NCI-H146 treated with DMSO at 0.1 percent for 48 hours (cell line): ENCODE measurements around the gene JMJD1C.
"Not testable (repeated sequence)": the region's sequence is repeated elsewhere in the genome, so short reads cannot be mapped to it uniquely, and the experiment has no call there.

ENCODE experiments used
- DNase-seq: peaks from one replicate; lab custom pipeline; 2025; ENCODE audit not compliant: unreplicated experiment; lab: John Stamatoyannopoulos, UW

JMJD1C gene

GRCh38 chr10:63407136-63407662, 58.6 kb downstream of the JMJD1C start:
- no peak for DNase-seq

- no peak for DNase-seq
Observed at GRCh38 chr10:63396133-63396761, 69.5 kb downstream of the JMJD1C start.

- no peak for DNase-seq
Observed at GRCh38 chr10:63393050-63393449, 72.7 kb downstream of the JMJD1C start.

GRCh38 chr10:63392224-63392623, 73.6 kb downstream of the JMJD1C start:
- no peak for DNase-seq

- DNase-seq, result no peak
Observed at GRCh38 chr10:63391812-63392211, 74.0 kb downstream of the JMJD1C start.

GRCh38 chr10:63390521-63390920, 75.3 kb downstream of the JMJD1C start:
- no peak for DNase-seq

- peak; percentile 25 for DNase-seq
Observed at GRCh38 chr10:63388421-63389031, 77.3 kb downstream of the JMJD1C start.

DNA sequence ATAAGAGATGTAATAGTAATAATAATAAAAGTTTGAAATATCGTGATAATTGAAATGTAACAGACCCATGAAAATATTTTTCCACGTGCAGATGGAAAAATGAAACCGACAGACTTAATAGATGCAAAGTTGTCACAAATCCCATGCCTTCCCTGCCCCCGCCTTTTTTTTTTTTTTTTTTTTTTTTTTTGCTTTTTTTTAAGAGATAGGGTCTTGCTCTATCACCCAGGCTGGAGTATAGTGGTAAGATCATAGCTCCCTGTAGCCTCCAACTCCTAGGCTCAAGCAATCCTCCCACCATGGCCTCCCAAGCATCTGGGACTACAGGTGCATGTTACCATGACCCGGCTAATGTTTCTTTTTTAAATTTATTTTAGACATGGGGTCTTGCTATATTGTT, 80.5 kb downstream of the JMJD1C start:
- no peak for DNase-seq

GRCh38 chr10:63384675-63385074, 81.1 kb downstream of the JMJD1C start:
- DNase-seq, result no peak

- no peak for DNase-seq
Observed at GRCh38 chr10:63384001-63384400, 81.8 kb downstream of the JMJD1C start.

GRCh38 chr10:63383141-63383540, 82.6 kb downstream of the JMJD1C start:
- DNase-seq, result no peak

GRCh38 chr10:63382066-63382465, 83.7 kb downstream of the JMJD1C start:
- DNase-seq, result no peak

GRCh38 chr10:63377305-63377661, 88.5 kb downstream of the JMJD1C start:
- DNase-seq, result not testable (repeated sequence)

GRCh38 chr10:63376560-63377304, 89.0 kb downstream of the JMJD1C start:
- no peak for DNase-seq

DNA sequence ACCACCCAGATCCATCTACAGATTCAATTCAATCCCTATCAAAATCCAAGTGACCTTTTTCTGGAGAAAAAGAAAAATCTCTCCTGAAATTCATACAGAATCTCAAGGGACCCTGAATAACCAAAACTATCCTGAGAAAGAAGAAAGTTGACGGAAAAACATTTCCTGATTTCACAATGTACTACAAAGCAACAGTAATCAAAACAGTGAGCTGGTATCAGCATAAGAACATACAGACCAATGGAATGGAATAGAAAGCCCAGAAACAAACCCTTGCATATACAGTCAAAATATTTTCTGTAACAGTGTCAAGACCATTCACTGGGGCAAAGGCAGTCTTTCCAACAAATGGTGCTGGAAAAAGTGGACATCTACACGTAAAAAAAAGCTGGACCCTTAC, 89.9 kb downstream of the JMJD1C start:
- DNase-seq, result no peak

GRCh38 chr10:63375458-63375857, 90.3 kb downstream of the JMJD1C start:
- DNase-seq, result no peak

DNA sequence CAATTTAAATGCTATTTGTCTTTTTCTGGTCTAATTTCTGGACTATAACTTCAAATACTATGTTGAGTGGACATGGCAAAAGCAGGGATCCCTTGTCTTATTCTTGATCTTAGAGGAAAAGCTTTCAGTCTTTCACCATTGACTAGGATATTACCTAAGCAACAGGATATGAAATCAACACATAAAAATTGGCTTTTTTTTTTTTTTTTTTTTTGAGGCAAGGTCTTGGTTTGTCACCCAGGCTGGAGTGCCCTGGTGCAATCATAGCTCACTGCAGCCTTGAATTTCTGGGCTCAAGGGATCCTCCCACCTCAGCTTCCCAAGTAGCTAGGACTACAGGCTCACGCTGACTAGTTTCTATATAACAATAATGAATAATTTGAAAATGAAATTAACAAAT, 90.8 kb downstream of the JMJD1C start:
- DNase-seq, result no peak

- DNase-seq, result no peak
Observed at GRCh38 chr10:63373176-63373575, 92.6 kb downstream of the JMJD1C start.

DNA sequence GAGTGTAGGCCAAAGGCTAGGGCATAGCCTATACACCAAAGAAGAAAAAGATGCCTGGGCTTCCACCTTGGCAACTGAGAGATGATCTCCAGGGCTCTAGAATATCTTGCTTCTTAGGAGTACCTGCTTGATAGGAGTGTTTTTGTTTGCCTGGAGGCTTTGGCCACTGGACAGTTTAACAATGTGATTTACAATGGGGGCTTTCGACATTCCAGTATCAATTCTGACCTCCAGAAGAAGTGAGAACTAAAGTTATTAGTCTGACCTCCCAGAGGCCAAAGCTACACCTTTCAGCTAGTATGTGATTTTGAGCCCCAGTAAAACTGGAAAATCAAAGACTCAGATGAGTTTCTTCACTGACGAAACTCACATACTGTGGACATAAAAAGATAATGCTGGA, 96.1 kb downstream of the JMJD1C start:
- no peak for DNase-seq

DNA sequence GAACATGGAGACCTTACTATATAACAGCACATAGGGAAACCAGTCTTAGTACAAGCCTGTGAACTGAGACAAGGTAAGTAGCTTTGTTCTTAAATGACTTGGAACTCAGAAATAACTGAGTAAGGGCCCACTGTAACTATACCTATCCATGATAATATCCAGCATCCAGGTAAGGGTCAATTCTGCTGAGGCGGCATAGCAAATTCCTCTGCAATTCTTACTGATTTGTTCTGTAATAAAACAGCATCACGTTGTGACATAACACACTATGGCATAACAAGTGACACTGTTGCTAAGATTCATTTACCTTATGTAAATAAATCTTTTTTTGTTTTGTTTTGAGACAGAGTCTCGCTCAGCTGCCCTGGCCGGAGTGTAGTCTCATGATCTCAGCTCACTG, 97.4 kb downstream of the JMJD1C start:
- DNase-seq, result no peak

DNA sequence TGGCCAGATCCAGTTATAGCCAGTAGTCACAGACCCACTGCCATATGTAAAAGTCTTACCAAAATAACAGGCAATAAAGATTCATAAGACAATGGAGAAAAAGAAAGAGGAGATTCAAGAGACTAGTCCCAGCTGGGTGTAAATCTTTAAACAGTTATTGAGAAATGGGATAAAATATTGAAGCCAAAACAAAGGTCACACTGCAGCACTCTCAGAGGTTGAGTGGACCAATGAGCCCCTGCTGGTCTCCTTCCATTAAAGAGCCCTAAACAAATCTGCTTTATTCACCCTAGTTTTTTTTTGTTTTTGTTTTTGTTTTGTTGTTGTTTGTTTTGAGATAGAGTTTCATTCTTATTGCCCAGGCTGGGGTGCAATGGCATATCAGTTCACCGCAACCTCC, 98.8 kb downstream of the JMJD1C start:
- DNase-seq, result no peak
